ENCODE results near the gene DYNC2I2.

GRCh38 chr9:128621730-128622455, 34.8 kb downstream of the DYNC2I2 start:
- TF ChIP-seq, protein P1, sequence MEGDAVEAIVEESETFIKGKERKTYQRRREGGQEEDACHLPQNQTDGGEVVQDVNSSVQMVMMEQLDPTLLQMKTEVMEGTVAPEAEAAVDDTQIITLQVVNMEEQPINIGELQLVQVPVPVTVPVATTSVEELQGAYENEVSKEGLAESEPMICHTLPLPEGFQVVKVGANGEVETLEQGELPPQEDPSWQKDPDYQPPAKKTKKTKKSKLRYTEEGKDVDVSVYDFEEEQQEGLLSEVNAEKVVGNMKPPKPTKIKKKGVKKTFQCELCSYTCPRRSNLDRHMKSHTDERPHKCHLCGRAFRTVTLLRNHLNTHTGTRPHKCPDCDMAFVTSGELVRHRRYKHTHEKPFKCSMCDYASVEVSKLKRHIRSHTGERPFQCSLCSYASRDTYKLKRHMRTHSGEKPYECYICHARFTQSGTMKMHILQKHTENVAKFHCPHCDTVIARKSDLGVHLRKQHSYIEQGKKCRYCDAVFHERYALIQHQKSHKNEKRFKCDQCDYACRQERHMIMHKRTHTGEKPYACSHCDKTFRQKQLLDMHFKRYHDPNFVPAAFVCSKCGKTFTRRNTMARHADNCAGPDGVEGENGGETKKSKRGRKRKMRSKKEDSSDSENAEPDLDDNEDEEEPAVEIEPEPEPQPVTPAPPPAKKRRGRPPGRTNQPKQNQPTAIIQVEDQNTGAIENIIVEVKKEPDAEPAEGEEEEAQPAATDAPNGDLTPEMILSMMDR (IDR thresholded peaks at IDR 0.05), result no peak
- TF ChIP-seq POLR2A (IDR thresholded peaks at IDR 0.05), result no peak

Measured in body of pancreas (tissue), 4 donors.